Measurements from ENCODE around the gene RXFP2.

RXFP2 gene, protein sequence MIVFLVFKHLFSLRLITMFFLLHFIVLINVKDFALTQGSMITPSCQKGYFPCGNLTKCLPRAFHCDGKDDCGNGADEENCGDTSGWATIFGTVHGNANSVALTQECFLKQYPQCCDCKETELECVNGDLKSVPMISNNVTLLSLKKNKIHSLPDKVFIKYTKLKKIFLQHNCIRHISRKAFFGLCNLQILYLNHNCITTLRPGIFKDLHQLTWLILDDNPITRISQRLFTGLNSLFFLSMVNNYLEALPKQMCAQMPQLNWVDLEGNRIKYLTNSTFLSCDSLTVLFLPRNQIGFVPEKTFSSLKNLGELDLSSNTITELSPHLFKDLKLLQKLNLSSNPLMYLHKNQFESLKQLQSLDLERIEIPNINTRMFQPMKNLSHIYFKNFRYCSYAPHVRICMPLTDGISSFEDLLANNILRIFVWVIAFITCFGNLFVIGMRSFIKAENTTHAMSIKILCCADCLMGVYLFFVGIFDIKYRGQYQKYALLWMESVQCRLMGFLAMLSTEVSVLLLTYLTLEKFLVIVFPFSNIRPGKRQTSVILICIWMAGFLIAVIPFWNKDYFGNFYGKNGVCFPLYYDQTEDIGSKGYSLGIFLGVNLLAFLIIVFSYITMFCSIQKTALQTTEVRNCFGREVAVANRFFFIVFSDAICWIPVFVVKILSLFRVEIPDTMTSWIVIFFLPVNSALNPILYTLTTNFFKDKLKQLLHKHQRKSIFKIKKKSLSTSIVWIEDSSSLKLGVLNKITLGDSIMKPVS

GRCh38 chr13:31739226-31739625 lies at the start of gene RXFP2:
Gene RXFP2 (plus strand): TSS chr13:31739526. CDS start chr13:31739613, 87 bp downstream.
- no peak for DNase-seq

DNA sequence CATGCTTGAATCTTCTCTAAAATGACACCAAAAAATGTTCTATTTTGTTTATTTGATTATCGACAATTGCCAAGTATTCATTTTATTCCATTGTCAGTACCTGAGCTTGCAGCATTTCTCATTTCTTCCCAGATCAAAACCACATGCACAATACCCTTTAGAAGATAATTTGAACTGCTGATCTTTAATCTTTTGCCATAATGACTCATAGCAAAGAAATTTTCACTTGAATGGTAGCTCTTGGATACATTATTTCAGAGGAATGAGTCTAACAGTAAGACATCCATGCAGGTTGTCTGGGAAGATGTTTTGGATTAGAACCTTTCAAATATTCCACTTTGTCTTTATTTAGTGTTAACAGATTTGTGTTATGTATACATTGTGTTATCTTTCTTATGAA lies 42.0 kb upstream of the RXFP2 start:
- DNase-seq = no peak

DNA sequence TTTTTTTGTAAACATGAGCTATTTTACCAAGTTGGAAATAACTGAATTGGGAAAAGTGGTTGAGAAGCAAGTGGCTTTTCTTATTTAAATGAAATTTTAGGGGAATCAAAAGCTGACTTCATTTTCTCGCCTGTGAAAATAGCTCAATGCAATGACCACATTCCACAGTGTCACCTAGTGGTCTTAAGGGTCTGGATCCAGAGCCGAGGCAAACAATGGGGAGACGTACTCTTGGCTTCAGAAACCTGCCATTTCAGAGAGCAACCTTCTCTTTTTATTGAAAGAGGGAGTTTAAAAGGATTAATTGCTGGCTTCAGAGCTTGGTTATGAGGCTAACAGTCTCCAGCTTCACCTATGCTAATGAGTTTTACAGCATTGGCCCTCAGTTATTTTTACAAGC lies 39.7 kb upstream of the RXFP2 start:
- DNase-seq = no peak

GRCh38 chr13:31703780-31704179 lies 35.5 kb upstream of the RXFP2 start:
- DNase-seq = no peak

- no peak for DNase-seq
Observed at GRCh38 chr13:31706105-31706504, 33.2 kb upstream of the RXFP2 start.

- DNase-seq = no peak
Observed at GRCh38 chr13:31717583-31717982, 21.7 kb upstream of the RXFP2 start.

- DNase-seq = no peak
Observed at GRCh38 chr13:31719214-31719613, 20.1 kb upstream of the RXFP2 start.

- DNase-seq = no peak
Observed at GRCh38 chr13:31722673-31723072, 16.7 kb upstream of the RXFP2 start.

DNA sequence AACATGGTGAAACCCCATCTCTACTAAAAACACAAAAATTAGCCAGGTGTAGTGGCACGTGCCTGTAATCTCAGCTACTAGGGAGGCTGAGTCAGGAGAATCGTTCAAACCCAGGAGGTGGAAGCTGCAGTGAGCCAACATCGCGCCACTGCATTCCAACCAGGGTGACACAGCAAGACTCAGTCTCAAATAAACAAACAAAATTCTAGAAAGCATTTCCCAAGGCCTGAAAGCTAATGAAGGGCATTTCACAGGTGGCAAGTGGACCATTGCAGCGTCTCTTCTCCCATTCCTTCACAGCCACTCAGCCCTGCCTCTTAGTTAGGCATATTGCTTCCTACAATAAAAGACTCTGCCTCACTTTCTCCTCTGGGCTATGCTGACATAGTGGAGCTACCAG lies 13.5 kb upstream of the RXFP2 start:
- DNase-seq = no peak

- no peak for DNase-seq
Observed at GRCh38 chr13:31731921-31732320, 7.4 kb upstream of the RXFP2 start.

DNA sequence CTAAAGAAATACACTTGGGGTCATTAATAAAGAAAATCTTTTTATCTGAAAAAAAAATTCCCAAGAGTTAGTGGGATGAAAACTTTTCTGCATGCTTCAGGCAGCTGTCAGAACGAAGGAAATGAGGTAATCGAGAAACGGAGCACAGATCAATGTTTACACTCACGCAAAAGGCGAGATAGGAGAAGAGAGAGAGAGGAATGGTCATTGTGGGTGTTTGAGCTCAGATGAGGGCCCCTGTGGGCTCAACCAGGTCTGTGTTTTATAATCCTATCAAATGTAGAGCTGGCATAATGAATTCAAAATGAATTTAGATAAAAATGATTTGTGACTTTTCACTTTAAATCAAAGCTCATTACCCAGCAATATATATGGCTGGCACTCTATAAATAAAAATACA lies 6.3 kb upstream of the RXFP2 start:
- no peak for DNase-seq

GRCh38 chr13:31733647-31734046 lies 5.7 kb upstream of the RXFP2 start:
- DNase-seq = no peak

DNA sequence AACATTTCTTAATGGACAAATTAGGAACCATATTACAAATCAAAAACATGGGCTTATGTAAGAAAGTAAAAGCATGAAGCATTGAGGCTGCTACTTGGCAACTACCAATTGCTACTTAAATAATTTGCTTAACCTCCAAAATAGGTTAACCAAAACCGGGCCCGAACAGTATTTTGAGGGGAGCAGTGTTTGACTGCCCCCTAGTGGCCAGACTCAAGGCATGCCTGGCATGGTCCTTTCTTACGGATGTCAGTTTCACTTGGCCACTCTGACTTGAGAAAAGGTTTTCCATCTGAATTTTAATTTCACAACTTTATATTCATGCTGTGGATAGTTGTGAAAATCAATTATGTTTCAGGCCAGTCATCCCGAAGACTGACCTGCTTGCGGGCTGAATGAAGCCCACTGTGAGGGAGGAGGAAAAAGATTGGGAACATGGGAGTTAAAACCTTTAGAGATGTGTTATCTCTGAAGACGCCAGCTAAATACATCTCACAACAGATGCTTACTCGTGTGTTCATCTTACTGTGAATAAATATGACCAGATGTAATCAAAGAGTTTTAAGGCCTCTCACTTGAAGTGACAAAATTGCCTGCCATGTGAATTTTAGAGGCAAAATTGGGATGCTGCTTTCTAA lies 2.9 kb downstream of the RXFP2 start:
- DNase-seq = no peak

DNA sequence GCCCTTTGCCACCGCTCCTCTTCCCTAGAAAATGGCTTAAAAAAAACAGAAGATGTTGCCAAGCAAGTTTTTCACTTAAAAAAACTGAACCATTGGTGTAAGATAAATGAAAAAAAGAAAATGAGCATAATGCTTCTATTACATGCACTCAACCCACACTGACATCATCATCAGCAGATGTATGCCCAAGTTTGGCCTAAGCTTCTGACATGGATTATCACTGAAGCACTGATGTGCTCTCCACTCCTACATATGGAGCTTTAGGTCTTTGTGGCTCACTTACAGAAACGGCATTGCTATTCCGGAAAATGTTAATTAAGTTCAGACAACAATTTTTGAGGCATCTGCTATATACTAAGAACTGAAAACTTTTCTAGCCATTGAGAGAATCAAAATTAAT lies 8.0 kb downstream of the RXFP2 start:
- no peak for DNase-seq

DNA sequence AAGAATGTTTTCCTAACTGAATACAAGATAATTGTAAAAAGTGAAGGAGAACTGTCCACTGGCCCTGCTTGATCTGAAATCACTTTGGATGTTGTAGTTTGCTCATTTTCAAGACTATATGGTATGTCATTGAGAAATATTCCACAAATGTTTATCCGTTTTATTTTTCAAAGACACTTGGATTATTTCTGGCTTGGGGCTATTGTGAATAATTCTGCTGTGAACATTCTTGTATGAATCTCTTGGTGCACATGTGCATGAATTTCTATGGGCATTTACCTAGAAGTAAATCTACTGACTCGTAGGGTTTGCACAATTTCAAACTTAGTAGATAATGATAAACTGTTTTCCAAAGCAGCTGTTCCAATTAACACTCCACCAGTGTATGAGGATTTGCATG lies 8.6 kb downstream of the RXFP2 start:
- no peak for DNase-seq

GRCh38 chr13:31749929-31750328 lies 10.6 kb downstream of the RXFP2 start:
- no peak for DNase-seq

DNA sequence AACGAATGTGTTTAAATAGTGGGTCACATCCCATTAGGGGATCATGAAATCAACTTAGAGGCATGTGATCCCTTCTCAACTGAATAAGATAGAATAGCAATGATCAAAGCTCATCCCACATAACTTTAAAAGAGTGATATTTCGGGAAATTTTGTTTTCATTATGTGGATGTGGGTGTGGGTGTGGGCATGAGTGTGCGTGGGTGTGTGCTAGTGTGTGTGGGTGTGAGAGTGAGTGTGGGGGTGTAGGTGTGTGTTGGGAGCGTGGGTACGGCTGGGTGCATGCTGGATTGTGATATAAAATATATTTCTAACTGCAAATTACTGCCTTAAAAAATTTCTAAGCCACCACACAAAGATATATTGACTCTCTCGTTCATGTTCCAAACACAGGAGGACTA lies 15.9 kb downstream of the RXFP2 start:
- no peak for DNase-seq

GRCh38 chr13:31755803-31756212 lies 16.5 kb downstream of the RXFP2 start:
- DNase-seq = no peak

DNA sequence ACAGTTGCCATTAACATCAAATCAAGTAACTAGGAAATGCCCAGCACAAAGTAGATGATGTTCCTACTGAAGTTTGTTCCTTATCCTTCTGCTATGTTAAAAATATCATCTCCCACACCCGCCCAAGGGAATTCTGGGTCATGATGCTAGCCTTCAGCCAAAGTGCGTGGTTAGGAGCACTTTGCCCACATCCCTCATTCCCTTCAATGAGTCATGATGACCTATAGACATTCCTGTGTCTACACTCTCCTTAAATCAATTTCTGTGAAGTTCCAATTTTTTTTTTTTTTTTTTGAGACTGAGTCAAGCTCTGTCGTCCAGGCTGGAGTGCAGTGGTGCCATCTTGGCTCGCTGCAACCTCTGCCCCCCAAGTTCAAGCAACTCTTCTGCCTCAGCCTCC lies 17.0 kb downstream of the RXFP2 start:
- DNase-seq = no peak

DNA sequence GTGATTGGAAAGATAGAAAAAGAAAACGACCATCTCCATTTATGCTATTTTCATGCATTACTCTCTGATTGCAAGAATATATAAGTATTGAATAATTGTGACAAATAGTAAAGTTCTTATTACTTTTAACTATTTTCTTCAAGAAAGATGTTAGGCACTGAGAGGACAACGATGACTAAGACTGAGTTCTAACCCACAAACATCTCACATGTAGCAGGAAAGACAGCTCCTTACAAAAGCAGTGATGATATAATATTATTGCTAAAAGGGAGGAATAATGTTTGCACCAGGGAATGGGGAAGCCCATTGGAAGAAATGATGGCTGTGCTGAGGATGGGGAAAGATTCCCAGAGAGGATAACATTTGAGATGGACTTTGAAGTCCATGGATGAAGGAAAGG lies 22.6 kb downstream of the RXFP2 start:
- no peak for DNase-seq

DNA sequence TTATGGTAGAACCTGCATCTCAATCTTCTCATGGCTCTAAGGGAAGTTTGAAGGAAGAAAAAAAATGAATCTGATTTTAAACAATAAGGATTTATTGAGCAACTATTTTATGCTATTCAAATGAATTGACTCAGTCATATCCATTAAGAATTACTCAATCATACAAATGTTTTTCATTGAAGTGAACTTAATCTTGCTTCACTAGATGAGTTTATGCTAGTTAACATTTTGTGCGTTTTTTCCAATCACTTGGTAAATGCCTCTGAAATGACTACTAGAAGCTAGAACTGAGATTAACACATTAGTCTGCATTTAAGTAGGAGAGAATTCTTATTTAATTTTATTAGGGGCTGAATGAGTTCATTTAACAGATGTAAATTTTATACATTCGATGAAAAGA lies 25.2 kb downstream of the RXFP2 start:
- DNase-seq = no peak

- DNase-seq = no peak
Observed at GRCh38 chr13:31765138-31765785, 25.9 kb downstream of the RXFP2 start.

- no peak for DNase-seq
Observed at GRCh38 chr13:31767175-31767900, 28.0 kb downstream of the RXFP2 start.

Measured in GF-D8 (cell line).